ENCODE measurements around the gene TBRG1.

TBRG1 gene

GRCh38 chr11:124623861-124624525 is 1.3 kb downstream of the TBRG1 start:
- DNase-seq = no peak

GRCh38 chr11:124625504-124626168 is 3.0 kb downstream of the TBRG1 start:
- no peak for DNase-seq

GRCh38 chr11:124627546-124627945 is 4.9 kb downstream of the TBRG1 start:
- DNase-seq = no peak

- no peak for DNase-seq
Observed at GRCh38 chr11:124629961-124630360, 7.3 kb downstream of the TBRG1 start.

- DNase-seq = no peak
Observed at GRCh38 chr11:124633355-124633754, 10.7 kb downstream of the TBRG1 start.

- no peak for DNase-seq
Observed at GRCh38 chr11:124635932-124636331, 13.3 kb downstream of the TBRG1 start.

- DNase-seq = no peak
Observed at GRCh38 chr11:124638500-124638899, 15.8 kb downstream of the TBRG1 start.

GRCh38 chr11:124639186-124639585 is 16.5 kb downstream of the TBRG1 start:
- no peak for DNase-seq

- DNase-seq = no peak
Observed at GRCh38 chr11:124640666-124641065, 18.0 kb downstream of the TBRG1 start.

- DNase-seq = no peak
Observed at GRCh38 chr11:124642628-124643027, 20.0 kb downstream of the TBRG1 start.

- no peak for DNase-seq
Observed at GRCh38 chr11:124643042-124643604, 20.5 kb downstream of the TBRG1 start.

- DNase-seq = no peak
Observed at GRCh38 chr11:124643605-124644425, 21.2 kb downstream of the TBRG1 start.

- peak; percentile 39 for DNase-seq
Observed at GRCh38 chr11:124644426-124645280, 22.0 kb downstream of the TBRG1 start.

- no peak for DNase-seq
Observed at GRCh38 chr11:124646148-124646547, 23.5 kb downstream of the TBRG1 start.

- no peak for DNase-seq
Observed at GRCh38 chr11:124648610-124649009, 25.9 kb downstream of the TBRG1 start.

GRCh38 chr11:124656774-124657630 is 34.3 kb downstream of the TBRG1 start:
- no peak for DNase-seq

- DNase-seq = no peak
Observed at GRCh38 chr11:124657904-124658303, 35.2 kb downstream of the TBRG1 start.

GRCh38 chr11:124658501-124658900 is 35.8 kb downstream of the TBRG1 start:
- no peak for DNase-seq

GRCh38 chr11:124658986-124659385 is 36.3 kb downstream of the TBRG1 start:
- DNase-seq = no peak

- no peak for DNase-seq
Observed at GRCh38 chr11:124661553-124661952, 38.9 kb downstream of the TBRG1 start.

GRCh38 chr11:124662106-124662505 is 39.4 kb downstream of the TBRG1 start:
- no peak for DNase-seq

- no peak for DNase-seq
Observed at GRCh38 chr11:124663861-124664260, 41.2 kb downstream of the TBRG1 start.
